ENCODE measurements around the gene ALS2CL.

The ALS2CL gene

DNA sequence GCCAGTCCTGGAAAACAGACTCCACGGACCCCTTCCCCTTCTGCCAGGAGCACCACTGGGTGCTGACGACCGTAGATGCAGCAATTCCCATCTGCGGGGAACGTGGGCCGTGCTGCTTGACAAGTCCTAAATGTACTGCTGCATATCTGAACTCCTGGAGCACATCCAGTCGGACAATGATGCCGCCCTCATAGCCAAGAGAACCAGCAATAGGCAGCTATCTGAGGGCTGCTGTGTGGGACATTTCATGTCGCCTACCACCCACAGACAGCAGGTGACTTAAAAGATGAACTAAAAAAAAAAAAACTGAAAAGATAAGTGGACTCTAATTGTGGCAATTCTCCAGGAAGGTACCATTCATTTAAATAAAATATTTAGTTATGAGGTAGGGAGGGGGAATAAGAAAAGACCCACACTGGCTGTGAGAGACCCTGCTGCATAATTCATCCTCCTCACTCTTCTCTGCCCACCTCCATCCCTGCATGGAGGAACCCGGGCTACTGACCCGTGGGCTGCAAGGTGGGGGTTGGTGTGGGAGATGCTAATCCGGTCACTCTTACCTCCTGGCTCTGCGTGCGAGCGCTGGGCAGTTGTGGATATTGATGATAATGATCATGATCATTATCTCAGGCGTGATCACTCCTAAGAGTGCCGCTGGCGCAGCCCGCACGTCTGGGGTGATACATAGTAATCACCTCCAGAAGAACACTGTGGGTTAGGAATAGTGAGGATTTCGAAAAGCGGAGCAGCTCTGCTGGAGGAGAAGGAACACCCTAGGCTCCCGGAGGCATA, 28.3 kb downstream of the ALS2CL start:
- DNase-seq (ENCODE audit: low spot score) = no peak

DNA sequence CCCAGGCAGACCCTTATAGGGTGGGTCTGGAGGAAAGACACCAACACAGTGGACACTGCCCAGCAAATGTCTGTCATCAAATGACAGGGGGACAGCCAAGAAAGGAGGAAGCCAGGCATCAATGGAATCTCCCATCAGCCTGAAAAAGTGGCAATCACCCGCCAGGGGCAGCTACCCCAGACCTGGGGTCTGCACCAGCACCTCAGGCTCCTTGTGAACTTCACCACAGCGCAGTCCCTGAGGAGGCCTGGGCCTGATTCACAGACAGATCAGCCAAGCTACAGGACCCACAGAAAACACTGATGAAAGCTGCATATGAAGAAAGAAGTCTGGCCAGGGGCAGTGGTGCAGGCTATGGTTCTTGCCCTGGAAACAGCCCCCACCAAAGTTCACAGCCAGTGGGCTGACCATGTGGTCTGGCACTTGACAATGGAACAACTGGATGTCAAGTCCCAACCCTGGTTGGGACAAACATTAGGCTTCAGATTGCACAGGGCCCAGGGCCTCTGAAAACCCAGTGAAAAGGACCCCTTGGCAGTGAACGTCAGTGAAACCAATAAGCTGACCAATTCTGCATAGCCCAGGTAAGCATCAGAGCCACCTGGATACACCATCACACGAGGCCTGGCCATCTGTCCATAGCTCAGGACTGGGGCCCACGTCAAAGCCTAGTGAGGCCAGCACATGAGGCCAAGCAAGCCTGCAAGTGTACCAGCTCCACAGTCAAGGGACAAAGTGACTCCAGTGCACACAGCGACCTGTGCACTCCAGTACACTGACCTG, 29.1 kb downstream of the ALS2CL start:
- no peak for DNase-seq (ENCODE audit: low spot score)

DNA sequence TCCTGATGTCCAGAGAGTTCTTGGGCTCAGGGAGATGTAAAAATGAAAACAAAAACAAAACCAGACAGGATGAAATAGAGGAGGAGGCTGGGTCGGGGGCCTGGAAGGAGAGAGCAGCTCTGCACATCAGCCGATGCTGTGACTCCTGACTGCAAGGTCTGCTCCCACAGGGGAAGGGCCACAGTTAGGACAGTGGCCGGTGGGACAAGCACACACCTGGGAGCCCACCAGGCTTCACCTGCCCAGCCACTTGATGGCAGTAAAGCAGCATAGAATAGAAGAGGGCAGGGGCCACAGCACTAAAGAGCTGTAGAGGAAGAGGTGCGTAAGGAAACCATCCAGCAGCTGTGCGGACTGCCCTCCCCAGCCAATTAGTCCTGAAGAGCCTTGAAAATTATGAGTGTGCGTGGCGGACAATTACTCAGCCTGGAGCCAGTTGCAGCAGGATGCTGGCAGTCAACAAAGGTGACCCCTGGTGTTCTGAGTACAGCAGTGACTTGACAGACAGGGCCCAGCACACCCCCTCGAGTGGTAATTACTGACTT, 29.8 kb downstream of the ALS2CL start:
- DNase-seq (ENCODE audit: low spot score) = peak; percentile 43

DNA sequence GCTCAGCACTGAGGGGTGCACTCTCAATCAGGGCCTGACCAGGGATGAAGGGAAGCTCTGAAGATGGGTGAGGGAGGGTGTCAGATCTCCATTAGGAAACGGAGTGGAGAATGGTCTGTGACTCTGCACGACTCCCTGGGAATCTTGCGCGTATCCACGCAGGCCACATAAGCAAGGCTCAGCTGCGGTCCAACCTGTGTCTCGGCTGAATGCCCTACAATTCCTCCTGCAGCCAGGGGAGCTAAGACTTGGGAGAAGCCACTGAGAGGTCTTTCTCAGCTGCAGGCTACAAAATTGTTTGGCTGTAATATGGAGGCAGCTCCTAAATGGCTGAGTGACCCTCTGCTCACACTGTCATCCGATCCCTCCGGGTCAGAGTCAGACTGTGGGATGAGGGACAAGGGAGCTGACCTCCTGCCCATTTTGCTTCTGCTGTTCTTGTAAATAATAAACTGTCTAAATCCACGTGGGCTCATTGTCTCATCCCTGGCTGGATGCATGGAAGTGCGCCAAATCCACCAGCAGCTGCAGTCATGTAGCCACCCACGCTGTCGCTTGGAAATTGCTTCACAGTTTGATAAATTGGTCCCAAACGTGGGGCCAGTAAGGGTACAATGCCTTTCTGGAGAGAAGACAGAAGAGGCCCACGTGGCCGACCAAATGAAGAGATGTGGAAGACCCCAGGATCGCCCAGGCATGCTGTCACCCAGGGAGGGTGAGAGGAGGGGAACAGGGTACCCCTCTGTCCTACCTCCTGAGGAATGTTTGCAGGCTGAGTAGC, 30.5 kb downstream of the ALS2CL start:
- DNase-seq (ENCODE audit: low spot score) = no peak

DNA sequence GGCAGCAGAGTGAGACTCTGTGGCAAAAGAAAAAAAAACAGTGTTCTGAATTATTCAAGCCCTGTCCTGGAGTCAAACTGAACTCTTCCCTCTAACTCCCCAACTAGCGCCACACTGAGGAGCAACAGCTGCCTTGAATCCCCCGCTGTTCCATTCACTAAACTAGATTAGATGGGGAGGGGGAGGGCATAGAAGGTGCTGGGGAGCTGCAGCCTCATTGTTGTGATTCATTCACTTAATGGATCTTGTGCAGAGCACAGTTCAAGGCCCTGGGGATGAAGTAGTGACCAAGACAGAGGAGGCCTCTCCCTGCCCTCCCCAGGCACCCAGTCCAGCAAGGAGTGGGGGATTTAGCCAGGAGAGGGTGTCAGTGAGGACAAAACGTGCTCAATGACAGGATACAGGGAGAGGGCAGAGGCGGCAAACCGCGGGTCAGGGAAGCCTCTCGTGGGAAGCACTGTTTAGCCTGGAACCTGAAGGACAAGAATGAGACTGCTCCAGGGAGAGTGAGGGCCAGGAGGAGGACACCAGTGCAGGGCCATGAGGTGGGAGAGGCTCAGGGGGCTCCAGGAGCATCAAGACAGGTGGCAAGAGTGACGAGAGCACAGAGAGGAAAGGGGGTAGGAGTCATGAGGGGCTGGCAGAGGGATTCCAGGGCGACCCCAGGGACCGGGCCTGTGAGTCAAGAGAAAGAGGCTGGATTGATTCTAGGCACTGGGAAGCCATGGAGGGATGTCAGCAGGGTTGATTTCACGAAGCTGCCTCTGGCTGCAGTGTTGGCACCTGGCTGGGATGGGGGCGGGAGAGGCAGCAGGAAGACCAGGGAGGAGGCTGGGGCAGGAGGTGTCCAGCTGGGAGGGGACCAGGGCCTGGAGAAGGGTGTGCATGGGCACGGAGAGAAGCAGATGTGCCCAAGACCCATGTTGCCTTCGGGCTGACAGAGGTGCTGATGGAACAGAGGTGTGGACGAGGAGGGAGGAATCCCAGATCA, 31.4 kb downstream of the ALS2CL start:
- no peak for DNase-seq (ENCODE audit: low spot score)

DNA sequence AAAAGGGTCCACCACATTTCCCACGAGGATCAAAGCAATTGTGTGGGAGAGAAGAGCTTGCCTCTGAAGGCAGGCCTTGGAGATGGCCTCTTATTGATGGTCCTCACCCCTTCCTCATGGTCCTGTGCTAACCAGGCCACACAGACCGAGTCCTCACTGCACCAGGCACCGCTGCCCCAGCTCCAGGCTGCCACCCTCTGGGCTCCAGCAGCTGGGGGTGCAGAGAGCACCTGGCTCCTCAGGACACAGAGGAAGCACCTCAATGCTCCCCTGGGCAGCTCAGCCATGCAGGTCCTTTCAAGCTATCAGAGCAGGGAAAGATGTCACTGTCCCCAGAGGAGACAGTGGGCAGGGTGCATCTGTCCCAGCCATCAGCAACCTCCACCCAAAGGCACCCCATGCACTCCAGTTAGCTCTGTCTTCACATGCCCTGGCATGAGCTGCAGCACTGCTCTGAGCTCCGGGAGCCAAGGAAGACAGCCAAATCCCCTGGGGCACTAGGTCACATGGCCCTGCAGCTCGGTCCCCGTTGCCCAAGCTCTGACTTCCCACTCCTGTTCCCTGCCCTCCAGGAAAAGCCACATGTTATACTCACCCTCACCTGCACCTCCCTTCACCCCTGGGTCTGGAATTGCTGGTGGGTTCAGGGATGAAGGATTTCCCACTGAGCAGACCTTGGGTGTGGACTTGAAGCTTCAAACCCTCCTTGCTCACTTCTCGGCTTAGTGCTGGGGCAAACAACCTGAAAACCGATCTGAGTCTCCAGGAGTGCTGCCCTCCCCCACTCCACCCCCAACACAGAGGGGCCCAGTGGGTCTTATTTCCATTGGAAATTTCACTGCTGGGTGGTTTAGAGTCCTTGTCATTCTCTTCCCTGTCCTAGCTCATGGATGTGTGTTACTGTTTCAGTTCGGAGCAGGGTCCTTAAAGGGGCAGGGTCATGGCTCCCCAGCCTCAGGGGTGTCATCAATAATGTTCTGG, 32.6 kb downstream of the ALS2CL start:
- no peak for DNase-seq (ENCODE audit: low spot score)

DNA sequence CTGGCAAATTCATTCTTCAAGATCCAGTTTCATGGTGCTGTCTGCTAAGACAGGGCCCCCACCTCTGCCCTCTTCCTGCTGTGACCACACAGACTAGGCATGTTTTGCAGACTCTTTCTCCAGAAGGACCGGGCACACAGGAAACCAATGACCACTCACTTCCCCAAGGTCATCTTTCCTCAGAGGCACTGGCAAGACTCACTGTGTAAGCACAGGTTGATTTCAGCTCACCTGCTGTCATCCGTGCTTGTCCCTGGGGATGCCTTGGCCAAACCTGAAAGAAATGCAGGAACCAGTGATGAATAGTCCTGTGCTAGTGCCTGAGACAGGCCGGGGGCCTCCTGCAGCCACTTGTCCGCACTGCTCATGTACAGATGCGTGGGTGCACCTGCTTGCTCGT, 33.5 kb downstream of the ALS2CL start:
- no peak for DNase-seq (ENCODE audit: low spot score)

DNA sequence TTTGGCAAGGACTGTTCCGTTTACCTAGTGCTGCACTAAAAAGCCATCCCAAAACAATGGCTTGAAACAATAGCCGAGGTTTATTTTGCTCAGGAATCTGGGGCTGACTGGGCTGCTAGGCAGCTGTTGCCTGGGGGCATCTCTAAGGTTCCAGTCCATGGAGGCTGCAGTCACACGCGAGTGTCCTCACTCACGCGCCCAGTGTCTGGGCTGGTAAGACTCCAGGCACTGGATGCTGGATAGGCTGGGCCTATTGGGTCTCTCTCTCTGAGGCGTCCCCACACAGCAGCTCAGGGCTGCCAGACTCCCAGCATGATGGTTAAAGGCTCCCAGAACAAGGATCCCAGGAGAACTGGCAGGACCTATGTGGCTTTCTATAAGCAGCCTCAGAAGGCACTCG, 34.2 kb downstream of the ALS2CL start:
- no peak for DNase-seq (ENCODE audit: low spot score)

DNA sequence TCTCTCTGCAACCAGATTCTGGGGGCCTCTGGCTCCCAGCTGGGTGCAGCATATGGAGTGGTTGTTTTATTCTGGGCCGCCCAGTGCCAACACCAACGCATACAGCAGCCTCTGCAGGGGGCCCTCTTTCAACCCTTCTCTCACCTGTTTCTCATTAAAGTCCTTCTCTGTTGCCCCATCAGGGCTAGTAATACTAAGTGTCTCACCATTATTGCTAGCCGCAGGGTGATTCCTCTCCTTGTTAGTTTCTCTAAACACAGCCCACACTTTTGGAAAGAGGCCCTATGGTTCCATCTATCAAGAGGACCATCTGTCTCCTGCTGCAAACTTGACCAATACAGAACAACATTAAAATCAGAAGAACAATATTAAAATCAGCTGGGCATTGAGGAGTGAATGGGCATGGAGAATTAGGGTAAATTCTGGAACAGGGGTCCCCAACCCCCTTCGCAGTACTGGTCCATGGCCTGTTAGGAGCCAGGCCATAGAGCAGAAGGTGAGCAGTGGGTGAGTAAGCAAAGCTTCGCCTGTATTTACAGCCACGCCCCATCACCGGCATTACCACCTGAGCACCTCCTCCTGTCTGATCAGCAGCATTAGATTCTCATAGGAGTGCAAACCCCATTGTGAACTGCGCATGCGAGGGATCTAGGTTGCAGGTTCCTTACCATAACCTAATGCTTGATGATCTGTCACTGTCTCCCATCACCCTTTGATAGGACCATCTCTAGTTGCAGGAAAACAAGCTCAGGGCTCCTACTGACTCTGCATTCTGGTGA, 36.5 kb downstream of the ALS2CL start:
- peak; percentile 48 for DNase-seq (ENCODE audit: low spot score)

DNA sequence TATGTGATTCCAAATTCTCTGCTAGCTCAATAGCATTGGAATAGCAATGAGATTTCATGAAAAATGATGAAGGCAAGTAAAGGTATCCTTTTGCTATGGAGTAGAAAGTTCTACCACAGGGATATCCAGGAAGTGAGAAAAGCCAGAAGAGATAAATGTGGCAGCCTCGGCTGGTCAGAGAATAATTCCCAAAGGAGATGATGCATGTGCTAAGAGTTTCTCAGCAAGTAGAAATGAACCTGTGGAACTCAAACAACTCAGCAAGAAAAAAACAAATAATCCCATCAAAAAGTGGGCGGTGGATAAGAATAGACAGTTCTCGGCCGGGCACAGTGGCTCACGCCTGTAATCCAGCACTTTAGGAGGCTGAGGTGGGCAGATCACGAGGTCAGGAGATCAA, 38.2 kb downstream of the ALS2CL start:
- DNase-seq (ENCODE audit: low spot score) = no peak

DNA sequence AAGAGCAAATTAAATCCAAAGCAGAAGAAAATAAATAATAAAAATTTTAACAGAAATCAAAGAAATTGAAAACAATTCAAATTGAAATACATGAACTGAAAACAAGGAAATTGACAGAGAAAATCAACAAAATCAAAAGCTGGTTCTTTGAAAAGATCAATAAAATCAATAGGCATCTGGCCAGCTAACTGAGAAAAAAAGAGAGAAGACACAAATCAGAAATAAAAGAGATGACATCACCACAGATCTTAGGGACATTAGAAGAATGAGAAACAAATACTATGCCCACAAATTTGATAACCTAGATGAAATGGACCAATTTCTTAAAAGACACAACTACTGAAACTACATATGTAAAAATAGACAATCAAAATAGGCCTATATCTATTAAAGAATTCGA, 42.4 kb downstream of the ALS2CL start:
- DNase-seq (ENCODE audit: low spot score) = no peak

DNA sequence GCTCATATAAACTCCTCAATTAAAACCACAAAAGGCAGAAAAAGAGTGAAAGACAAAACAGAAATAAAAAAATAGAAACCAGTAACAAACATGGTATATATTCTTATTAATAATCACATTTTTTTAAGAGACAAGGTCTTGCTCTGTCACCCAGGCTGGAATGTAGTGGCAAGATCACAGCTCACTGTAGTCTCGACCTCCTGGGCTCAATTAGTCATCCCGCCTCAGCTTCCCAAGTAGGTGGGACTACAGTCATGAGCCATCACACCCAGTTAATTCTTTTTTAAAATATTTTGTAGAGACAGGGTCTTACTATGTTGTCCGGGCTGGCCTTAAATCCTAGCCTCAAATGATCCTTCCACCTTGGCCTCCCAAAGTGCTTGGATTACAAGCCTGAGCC, 44.0 kb downstream of the ALS2CL start:
- no peak for DNase-seq (ENCODE audit: low spot score)

DNA sequence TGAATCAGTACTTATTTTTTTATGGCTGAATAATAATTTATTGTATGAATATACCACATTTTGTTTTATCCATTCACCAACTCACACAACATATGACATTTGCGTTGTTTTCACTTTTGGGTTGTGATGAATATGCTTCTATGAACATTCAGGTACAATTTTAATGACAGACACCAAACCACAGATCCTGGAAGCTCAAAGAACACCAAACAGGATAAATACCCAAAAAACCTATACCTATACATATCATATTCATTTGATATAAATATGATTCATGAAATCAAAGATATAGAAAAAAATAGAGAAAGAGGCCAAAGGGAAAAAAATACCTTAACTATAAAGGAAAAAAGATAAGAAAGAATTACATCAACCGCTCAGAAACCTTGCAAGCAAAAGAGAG, 45.4 kb downstream of the ALS2CL start:
- DNase-seq (ENCODE audit: low spot score) = no peak

DNA sequence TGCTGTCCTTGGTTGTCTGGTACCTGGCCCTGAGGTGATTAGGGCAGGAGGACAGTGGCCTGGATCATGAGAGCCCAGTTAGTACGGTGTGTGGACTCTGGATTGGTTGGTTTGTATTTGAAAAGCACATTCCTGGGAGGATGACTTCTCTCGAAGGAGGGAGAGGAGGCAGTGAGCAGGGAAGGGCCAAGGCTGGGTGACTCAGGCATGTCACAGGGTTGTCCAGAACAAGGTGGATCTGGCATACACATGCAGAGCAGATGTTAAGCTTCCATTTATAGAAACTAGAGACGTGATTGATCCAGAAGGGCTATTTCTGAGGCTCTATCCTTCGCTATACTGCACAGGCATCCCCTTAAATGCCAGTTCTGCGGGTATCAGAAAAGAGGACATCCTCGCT, 46.8 kb downstream of the ALS2CL start:
- no peak for DNase-seq (ENCODE audit: low spot score)

DNA sequence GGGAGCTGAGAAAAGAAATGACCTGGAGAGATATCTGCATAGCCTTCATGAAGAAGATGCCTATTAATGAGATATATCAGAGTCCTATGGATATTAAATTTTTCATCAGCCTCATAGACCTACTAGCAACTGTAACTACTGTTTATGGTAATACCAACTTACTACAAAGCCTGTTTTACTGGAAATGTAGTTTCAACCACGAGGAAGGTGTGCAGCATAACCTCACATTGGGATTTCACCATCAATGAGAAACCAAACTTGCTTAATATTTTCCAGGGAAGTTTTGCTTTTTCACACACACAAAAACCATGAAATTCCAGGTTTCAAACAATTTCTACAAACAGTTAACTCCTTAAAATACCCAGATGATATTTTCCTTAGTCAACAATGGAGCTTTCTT, 49.8 kb downstream of the ALS2CL start:
- no peak for DNase-seq (ENCODE audit: low spot score)

DNA sequence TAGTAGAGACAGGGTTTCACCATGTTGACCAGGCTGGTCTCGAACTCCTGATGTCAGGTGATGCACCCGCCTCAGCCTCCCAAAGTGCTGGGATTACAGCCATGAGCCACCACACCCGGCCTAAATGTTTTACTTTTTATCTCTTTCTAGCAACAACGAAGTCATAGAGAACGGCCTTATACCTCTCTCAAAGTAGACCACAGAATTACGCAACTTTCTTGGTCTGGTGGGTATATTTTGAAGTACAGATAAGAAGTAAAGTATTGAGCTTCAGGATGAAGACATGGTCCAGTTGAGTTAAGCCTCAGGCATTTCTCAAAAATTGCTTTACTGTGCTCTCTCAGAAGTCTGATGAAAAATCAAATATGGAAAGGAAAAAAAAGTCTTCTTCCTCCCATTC, 50.5 kb downstream of the ALS2CL start:
- DNase-seq (ENCODE audit: low spot score) = no peak

DNA sequence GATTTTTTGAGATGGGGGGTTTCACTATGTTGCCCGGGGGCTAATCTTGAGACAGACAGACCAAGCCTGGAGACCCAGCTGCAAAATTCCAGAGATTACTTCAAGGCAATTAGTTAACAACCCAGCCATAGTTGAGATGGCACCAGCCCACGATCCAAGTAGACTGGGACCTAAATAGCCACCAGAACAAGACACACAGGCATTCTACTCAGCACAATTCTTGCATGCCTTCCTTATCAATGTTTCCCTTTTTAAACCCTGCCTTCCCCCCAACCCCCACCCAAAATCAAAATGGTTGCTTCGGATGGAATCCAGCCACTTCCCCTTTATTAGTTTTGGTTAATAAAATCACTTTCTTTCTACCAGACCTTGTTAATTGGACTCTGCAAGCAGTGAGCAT, 52.6 kb downstream of the ALS2CL start:
- no peak for DNase-seq (ENCODE audit: low spot score)

DNA sequence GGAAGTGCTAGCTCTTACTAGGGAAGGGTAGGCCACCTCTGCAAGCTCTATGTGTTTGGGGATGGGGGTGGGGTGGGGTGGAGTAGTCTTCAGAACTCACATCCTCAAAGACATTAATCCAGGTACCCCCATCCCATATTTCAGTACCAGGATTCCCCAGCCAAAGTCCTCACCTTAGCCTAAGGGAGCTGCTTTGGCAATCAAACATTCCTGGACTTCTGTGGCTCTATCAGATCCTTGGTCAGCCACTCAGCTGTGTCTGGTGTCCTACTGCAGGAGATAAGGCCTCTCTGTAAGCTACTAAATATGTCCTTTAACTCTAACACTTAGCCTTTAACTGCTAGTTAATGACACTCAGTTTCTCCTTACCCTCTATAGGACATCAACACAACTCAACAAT, 54.3 kb downstream of the ALS2CL start:
- no peak for DNase-seq (ENCODE audit: low spot score)

DNA sequence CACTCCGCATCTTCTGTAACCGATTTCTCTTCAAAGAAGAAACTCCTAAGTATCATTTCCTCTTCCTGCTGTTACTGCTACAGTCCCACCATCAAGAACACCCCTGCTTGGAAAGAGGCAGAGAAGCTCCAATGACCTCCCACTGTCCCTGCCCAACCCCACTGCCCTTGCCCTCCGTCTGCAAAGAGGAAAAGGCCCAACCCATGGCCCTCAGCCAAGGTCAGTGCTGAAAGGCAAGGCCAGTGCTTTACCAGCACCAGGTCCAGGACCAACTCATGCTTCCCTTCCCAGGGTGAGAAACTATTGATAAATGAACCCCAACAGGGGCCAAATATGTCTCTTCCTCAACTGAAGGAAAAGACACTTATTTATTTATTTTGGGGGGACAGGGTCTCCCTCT, 58.6 kb downstream of the ALS2CL start:
- no peak for DNase-seq (ENCODE audit: low spot score)

All from SW480 (cell line).